Keratinocyte (primary cell): ENCODE measurements around the gene AMACR.
"Not testable (repeated sequence)": the region's sequence is repeated elsewhere in the genome, so short reads cannot be mapped to it uniquely, and the experiment has no call there.

Experiments
- EZH2 ChIP-seq: IDR thresholded peaks from one replicate; pipeline ENCODE4 v1.6.1; 2012; ENCODE audit warnings: inconsistent platforms, mild to moderate bottlenecking, low read length, moderate library complexity
- TF ChIP-seq, protein P1 (sequence below), 3 experiments: IDR thresholded peaks in 1 of 3; conservative IDR thresholded peaks in 1 of 3; optimal IDR thresholded peaks in 1 of 3; 2 replicates in 2 of 3; 3 replicates in 1 of 3; pipeline versions ENCODE3 to v1.5.1; 2011; ENCODE audit warnings: low read length in 3 of 3, mild to moderate bottlenecking in 3 of 3, moderate library complexity in 2 of 3, control low read depth in 1 of 3, inconsistent platforms in 1 of 3; ENCODE audit not compliant: insufficient read depth in 2 of 3; ENCODE audit errors: extremely low read depth in 1 of 3

GRCh38 chr5:33952175-33952574 lies 55.7 kb downstream of the AMACR start:
- not testable (repeated sequence) for TF ChIP-seq EZH2
- TF ChIP-seq, protein P1, sequence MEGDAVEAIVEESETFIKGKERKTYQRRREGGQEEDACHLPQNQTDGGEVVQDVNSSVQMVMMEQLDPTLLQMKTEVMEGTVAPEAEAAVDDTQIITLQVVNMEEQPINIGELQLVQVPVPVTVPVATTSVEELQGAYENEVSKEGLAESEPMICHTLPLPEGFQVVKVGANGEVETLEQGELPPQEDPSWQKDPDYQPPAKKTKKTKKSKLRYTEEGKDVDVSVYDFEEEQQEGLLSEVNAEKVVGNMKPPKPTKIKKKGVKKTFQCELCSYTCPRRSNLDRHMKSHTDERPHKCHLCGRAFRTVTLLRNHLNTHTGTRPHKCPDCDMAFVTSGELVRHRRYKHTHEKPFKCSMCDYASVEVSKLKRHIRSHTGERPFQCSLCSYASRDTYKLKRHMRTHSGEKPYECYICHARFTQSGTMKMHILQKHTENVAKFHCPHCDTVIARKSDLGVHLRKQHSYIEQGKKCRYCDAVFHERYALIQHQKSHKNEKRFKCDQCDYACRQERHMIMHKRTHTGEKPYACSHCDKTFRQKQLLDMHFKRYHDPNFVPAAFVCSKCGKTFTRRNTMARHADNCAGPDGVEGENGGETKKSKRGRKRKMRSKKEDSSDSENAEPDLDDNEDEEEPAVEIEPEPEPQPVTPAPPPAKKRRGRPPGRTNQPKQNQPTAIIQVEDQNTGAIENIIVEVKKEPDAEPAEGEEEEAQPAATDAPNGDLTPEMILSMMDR (optimal IDR thresholded peaks at IDR 0.05 in 1 of 3, IDR thresholded peaks at IDR 0.05 in 1 of 3, conservative IDR thresholded peaks at IDR 0.05 in 1 of 3; ENCODE audit: extremely low read depth in 1 of 3, insufficient read depth in 2 of 3, low read length in 3 of 3) = not testable (repeated sequence)
